Pancreas (tissue), 10 donors: Measurements from ENCODE around the gene RRP8. TPM values are rescaled to one million over a fixed set of nuclear protein-coding genes. Genes with fewer than 3 reads are reported as not detected.

Source experiments
- ATAC-seq, 4 donors: fragments of 200-7000 bp; cut with Tn5 transposase; one replicate each; pipeline versions ENCODE4 v1.8.0 to v1.9.1; 2020; ENCODE audit warnings: mild to moderate bottlenecking in 4 of 4, moderate library complexity in 4 of 4
- DNase-seq, 6 donors: peaks; one replicate each; pipeline ENCODE4 v3.0.0-alpha.2; 2020
- FAIRE-seq: peaks from 2 replicates; lab custom pipeline; 2012; peaks lifted over from hg19 to GRCh38; lab: Jason Lieb, UNC
- H3K27ac ChIP-seq, 4 donors: fragments of 200-600 bp; sonication (generic); 1 replicate in 3 of 4; 2 replicates in 1 of 4; pipeline versions ENCODE4 v1.5.0 to v1.8.0; 2020
- H3K27me3 ChIP-seq, 4 donors: fragments of 200-600 bp; one replicate each; pipeline ENCODE4 v1.8.0; 2021
- H3K36me3 ChIP-seq, 3 donors: fragments of 200-600 bp; sonication (generic) in 1 of 3; one replicate each; pipeline versions ENCODE4 v1.5.0 to v1.8.0; 2020 to 2021
- H3K4me1 ChIP-seq, 3 donors: fragments of 200-600 bp; one replicate each; pipeline ENCODE4 v1.8.0; 2021
- H3K4me3 ChIP-seq, 4 donors: fragments of 200-600 bp; sonication (generic) in 2 of 4; one replicate each; pipeline versions ENCODE4 v1.5.0 to v1.8.0; 2020 to 2021
- H3K9me3 ChIP-seq, 4 donors: fragments of 200-600 bp; one replicate each; pipeline ENCODE4 v1.8.0; 2021
- WGBS, 2 donors: extraction: QIAGEN DNeasy Blood & Tissue Kit; methylation state at CpG; one replicate each; pipeline ENCODE4 v1.1.7; 2013; 5-methylcytosine and 5-hydroxymethylcytosine counted together
- intact Hi-C, 3 donors: fragments of 100-400 bp; cut with DNase I; formaldehyde crosslinking; loops; one replicate each; pipeline versions ENCODE4 v1.11.1 to v1.14.2; 2022
- polyA plus RNA-seq, 2 donors: library from polyadenylated mRNA; stranded (reverse); fragments of 200-250 nt; gene quantifications; one replicate each; pipeline ENCODE4 v1.2.3, GENCODE V29; 2013
- total RNA-seq, 6 donors: library from RNA; stranded (reverse); fragmentation: NEBNext Ultra II Directional in 4 of 6; extraction: Animal tissue kit (Norgen Biotek cat#: 25700) in 4 of 6; gene quantifications; one replicate each; pipeline versions ENCODE4 v1.2.1 to v1.2.4, GENCODE V29; 2021 to 2023
- TF ChIP-seq, protein P1 (sequence below), 4 donors: fragments of 200-600 bp; sonication (generic) in 3 of 4; IDR thresholded peaks; one replicate each; pipeline versions ENCODE4 v1.5.0 to v1.8.0; 2021; ENCODE audit warnings: antibody characterized with exemption in 4 of 4
- donor health status: healthy with polysubstance abuse.
- donor health status: DM: no; HTN: no; CAD: no; lungs with moderate emphysema.
- donor health status: DM: no; HTN: no; CAD: no.
- donor health status: control.
- donor health status: control.
- donor health status: Bipolar disorder and iron deficiency.
- donor health status: DM: yes; HTN: yes; CAD: no.
- donor health status: DM: no; HTN: no; CAD: no.
- donor health status: DM: no; HTN: no; CAD: no.
- donor health status: DM: yes; HTN: yes; CAD: no.

RRP8 gene
- total and polyA plus RNA-seq, 8 donors, result 6.3 to 25.0 (median 10.2) TPM

GRCh38 chr11:6633422-6634408 lies 30.3 kb upstream of the RRP8 start:
- H3K27ac ChIP-seq, result peak overlapping the region in 2 of 4 donors; percentile 42 to 67
- peaks cover 0 to 21% (median 18%) of the 10 kb centered on the region in 3 donors for H3K4me1 ChIP-seq
- H3K4me3 ChIP-seq, result no peak overlapping the region
- TF ChIP-seq, protein P1, sequence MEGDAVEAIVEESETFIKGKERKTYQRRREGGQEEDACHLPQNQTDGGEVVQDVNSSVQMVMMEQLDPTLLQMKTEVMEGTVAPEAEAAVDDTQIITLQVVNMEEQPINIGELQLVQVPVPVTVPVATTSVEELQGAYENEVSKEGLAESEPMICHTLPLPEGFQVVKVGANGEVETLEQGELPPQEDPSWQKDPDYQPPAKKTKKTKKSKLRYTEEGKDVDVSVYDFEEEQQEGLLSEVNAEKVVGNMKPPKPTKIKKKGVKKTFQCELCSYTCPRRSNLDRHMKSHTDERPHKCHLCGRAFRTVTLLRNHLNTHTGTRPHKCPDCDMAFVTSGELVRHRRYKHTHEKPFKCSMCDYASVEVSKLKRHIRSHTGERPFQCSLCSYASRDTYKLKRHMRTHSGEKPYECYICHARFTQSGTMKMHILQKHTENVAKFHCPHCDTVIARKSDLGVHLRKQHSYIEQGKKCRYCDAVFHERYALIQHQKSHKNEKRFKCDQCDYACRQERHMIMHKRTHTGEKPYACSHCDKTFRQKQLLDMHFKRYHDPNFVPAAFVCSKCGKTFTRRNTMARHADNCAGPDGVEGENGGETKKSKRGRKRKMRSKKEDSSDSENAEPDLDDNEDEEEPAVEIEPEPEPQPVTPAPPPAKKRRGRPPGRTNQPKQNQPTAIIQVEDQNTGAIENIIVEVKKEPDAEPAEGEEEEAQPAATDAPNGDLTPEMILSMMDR (IDR thresholded peaks at IDR 0.05), result no peak
- no peak for ATAC-seq
- peak in 1 of 6 donors; percentile 19 for DNase-seq
- no peaks in the 10 kb centered on the region for H3K27me3 ChIP-seq
- intact Hi-C loops, result no loop called here
- WGBS, 2 donors, result 90% methylated on average over 16 of the region's 16 CpGs
- H3K9me3 ChIP-seq, result no peaks in the 10 kb centered on the region
- FAIRE-seq, result no peak
- H3K36me3 ChIP-seq, result no peaks in the 10 kb centered on the region

- Histone ChIP-seq H3K9me3 (no peaks in the 10 kb centered on the region), H3K4me3 (no peak overlapping the region), H3K36me3 (no peaks in the 10 kb centered on the region), H3K27me3 (no peaks in the 10 kb centered on the region), H3K4me1 (peaks cover 0 to 11% (median 8%) of the 10 kb centered on the region in 3 donors), H3K27ac (no peak overlapping the region)
- DNase-seq (peak in 1 of 6 donors; percentile 52), FAIRE-seq (no peak), ATAC-seq (no peak)
- TF ChIP-seq, protein P1 (IDR thresholded peaks at IDR 0.05), result no peak
- 94 to 95% methylated on average over 29 of the region's 29 CpGs for WGBS, 2 donors
- intact Hi-C loops, result no loop called here
Measured at GRCh38 chr11:6632116-6633073, 29.0 kb upstream of the RRP8 start.

DNA sequence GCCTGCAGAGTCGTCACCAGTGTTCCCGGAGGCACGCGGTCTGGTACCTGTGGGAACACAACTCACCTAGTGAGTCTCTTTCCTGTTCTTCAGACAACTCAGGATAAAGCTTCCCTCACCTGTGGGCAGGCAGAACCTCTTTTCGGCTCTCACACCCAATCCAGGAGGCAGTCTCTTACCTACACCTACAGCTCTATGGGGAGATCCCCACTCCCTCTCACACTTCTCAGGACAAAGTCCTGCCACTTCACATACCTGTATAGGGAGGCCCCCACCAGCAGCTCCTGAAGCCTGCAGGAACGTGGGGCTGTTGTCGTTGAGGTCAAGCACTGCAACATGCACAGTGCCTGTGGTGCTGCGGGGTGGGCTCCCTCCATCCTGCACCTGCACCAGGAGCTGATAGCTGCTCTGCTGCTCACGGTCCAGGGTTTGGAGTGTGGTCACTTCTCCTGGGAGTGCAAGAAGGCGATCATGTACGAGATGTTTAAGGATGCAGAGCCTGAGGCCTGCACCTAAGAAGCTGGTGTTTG lies 28.0 kb upstream of the RRP8 start:
- DNase-seq (no peak), ATAC-seq (no peak), FAIRE-seq (no peak)
- Histone ChIP-seq H3K27me3 (no peaks in the 10 kb centered on the region), H3K4me1 (peaks cover 0 to 11% (median 8%) of the 10 kb centered on the region in 3 donors), H3K27ac (no peak overlapping the region), H3K9me3 (no peaks in the 10 kb centered on the region), H3K36me3 (no peaks in the 10 kb centered on the region), H3K4me3 (no peak overlapping the region)
- intact Hi-C loops, result no loop called here
- WGBS, 2 donors, result 92 to 98% methylated on average over 11 of the region's 11 CpGs
- TF ChIP-seq, protein P1 (IDR thresholded peaks at IDR 0.05), result no peak

DNA sequence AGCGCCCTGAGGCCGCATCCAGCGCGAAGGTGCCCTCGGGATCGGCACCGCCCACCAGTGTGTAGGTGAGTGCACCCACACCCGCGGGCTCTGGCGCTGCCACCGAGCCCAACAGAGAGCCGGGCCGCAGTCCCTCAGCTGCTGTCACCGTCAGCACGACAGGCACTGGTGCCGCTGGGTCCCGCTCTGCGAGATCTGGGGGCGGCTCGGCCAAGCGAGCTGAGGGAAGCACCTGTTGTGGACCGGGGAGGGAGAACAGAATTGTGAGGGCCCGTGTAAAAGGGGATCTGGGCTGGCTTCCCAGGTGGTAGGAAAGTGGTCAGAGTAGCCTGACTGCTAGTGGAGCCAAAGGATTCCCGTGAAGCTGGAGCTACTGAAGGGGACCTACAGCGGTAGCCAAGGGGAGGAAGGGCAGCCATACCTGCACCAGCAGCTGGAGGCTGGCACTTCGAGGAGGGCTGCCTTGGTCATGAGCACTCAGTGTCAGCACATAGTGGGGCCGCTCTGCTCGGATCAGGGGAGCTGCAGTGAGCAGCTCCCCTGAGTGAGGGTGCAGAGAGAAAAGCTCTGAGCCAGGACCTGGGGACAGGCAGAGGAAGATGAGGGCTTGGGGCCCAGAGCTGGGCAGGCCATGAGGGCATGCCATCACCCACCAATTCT lies 27.3 kb upstream of the RRP8 start:
- peak; percentile 3 to 36 (median 14) for ATAC-seq
- no peak overlapping the region for H3K27ac ChIP-seq
- intact Hi-C loops, result no loop called here
- H3K36me3 ChIP-seq, result no peaks in the 10 kb centered on the region
- peak in 3 of 6 donors; percentile 11 to 64 (median 40) for DNase-seq
- H3K27me3 ChIP-seq, result no peaks in the 10 kb centered on the region
- FAIRE-seq, result no peak
- peak overlapping the region; percentile 9 to 52 (median 22) for H3K4me3 ChIP-seq
- TF ChIP-seq, protein P1 (IDR thresholded peaks at IDR 0.05), result no peak
- 31 to 48% methylated on average over 28 of the region's 28 CpGs for WGBS, 2 donors
- no peaks in the 10 kb centered on the region for H3K9me3 ChIP-seq
- H3K4me1 ChIP-seq, result peaks cover 0 to 7% (median 5%) of the 10 kb centered on the region in 3 donors
